ENCODE data around the gene EYA4.

EYA4 gene

DNA sequence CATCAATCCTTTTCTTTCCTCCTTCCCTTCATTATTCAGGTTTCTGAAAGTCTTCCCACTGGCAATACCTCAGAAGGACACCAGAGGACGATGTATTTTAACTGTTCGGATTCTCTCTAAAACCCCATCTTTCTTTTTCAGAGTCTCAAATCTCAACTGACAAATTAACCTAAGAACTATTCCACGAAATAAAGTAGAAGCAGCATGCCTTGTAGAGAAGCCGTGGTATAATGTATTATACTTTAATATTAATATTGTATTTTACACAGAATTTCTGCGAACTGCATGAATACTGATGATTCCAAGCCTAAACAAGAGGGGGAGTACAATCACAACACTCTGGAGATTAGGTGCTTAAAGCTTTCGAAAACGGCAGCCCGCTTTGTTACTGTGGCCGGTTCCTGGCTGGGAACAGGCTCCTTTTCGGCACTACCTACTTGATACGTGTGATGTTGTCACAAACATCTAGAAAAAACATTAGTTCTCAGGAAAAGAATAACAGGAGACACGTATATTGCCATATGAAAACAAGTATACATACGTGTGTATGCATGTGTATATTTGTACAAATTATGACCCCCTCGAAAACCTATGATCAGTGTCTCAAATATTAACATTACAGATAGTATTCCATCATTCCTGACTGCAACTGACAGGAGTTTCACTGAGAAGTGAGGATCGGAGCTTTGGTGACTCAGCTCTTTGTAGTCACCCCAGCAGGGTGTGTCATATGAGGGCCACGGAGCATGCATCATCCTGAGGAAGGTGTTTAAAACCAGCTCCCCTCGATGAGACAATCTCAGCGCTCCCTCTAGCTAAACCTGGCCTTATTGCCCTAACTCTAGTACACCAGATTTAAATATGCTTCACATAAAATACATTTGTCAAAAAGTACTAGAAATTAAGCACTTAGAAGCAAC is 328.1 kb downstream of the EYA4 start (continued):
- 0 out of 2 replicates have a peak, but pooled peaks have one; percentile 34 for TF ChIP-seq ZNF692 (tag by site-specific recombination; IDR thresholded peaks at IDR 0.05)
- TF ChIP-seq, protein P1, sequence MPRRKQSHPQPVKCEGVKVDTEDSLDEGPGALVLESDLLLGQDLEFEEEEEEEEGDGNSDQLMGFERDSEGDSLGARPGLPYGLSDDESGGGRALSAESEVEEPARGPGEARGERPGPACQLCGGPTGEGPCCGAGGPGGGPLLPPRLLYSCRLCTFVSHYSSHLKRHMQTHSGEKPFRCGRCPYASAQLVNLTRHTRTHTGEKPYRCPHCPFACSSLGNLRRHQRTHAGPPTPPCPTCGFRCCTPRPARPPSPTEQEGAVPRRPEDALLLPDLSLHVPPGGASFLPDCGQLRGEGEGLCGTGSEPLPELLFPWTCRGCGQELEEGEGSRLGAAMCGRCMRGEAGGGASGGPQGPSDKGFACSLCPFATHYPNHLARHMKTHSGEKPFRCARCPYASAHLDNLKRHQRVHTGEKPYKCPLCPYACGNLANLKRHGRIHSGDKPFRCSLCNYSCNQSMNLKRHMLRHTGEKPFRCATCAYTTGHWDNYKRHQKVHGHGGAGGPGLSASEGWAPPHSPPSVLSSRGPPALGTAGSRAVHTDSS (tag by site-specific recombination; IDR thresholded peaks at IDR 0.05) = 0 out of 2 replicates have a peak, but pooled peaks have one; percentile 38
- 0 out of 2 replicates have a peak, but pooled peaks have one; percentile 16 for TF ChIP-seq ZBTB20 (tag by site-specific recombination; IDR thresholded peaks at IDR 0.05)
- TF ChIP-seq ZNF18 (tag by site-specific recombination; IDR thresholded peaks at IDR 0.05) = no peak
- TF ChIP-seq ZNF514 (tag by site-specific recombination; IDR thresholded peaks at IDR 0.05) = no peak
- peak; percentile 20; the same call in 1 of the 2 replicates for TF ChIP-seq ZNF37A (tag by site-specific recombination; IDR thresholded peaks at IDR 0.05)
- no peak for TF ChIP-seq ZNF664 (tag by site-specific recombination; IDR thresholded peaks at IDR 0.05)
- TF ChIP-seq, protein P2, sequence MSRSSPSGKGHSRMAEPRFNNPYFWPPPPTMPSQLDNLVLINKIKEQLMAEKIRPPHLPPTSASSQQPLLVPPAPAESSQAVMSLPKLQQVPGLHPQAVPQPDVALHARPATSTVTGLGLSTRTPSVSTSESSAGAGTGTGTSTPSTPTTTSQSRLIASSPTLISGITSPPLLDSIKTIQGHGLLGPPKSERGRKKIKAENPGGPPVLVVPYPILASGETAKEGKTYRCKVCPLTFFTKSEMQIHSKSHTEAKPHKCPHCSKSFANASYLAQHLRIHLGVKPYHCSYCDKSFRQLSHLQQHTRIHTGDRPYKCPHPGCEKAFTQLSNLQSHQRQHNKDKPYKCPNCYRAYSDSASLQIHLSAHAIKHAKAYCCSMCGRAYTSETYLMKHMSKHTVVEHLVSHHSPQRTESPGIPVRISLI (tag by site-specific recombination; IDR thresholded peaks at IDR 0.05) = no peak
- no peak for TF ChIP-seq ZNF266 (tag by site-specific recombination; IDR thresholded peaks at IDR 0.05; ENCODE audit: low read depth)
- no peak for TF ChIP-seq SP3 (tag by site-specific recombination; IDR thresholded peaks at IDR 0.05)
- TF ChIP-seq ZIC2 (tag by site-specific recombination; IDR thresholded peaks at IDR 0.05) = 0 out of 2 replicates have a peak, but pooled peaks have one; percentile 18
- no peak for TF ChIP-seq SCRT1 (tag by site-specific recombination; IDR thresholded peaks at IDR 0.05; ENCODE audit: borderline replicate concordance)
- peak; percentile 33 for TF ChIP-seq KLF10 (tag by site-specific recombination; IDR thresholded peaks at IDR 0.05)
- no peak for TF ChIP-seq HOXD13 (CRISPR knock-in tag; IDR thresholded peaks at IDR 0.05; ENCODE audit: borderline replicate concordance)
- 0 out of 2 replicates have a peak, but pooled peaks have one; percentile 18 for TF ChIP-seq PRDM10 (tag by site-specific recombination; IDR thresholded peaks at IDR 0.05)
- no peak for TF ChIP-seq ZNF747 (tag by site-specific recombination; IDR thresholded peaks at IDR 0.05)
- peak; percentile 22; the same call in 1 of the 2 replicates for TF ChIP-seq ZBTB44 (tag by site-specific recombination; IDR thresholded peaks at IDR 0.05)
- peak; percentile 30; the same call in 1 of the 2 replicates for TF ChIP-seq KLF1 (tag by site-specific recombination; IDR thresholded peaks at IDR 0.05)
- TF ChIP-seq ZNF629 (tag by site-specific recombination; IDR thresholded peaks at IDR 0.05) = peak; percentile 59; the same call in 1 of the 2 replicates
- no peak for TF ChIP-seq ZFP37 (tag by site-specific recombination; IDR thresholded peaks at IDR 0.05)
- TF ChIP-seq EGR2 (tag by site-specific recombination; IDR thresholded peaks at IDR 0.05; ENCODE audit: low read depth) = no peak
- TF ChIP-seq ZNF157 (tag by site-specific recombination; IDR thresholded peaks at IDR 0.05) = no peak
- peak; percentile 14; the same call in 1 of the 2 replicates for TF ChIP-seq SP7 (tag by site-specific recombination; IDR thresholded peaks at IDR 0.05)
- peak; percentile 79 for TF ChIP-seq CTCF (tag by site-specific recombination; IDR thresholded peaks at IDR 0.05)
